ENCODE measurements around the gene FLT1. TPM values are rescaled to one million over a fixed set of nuclear protein-coding genes. Genes with fewer than 3 reads are reported as not detected.

Gene FLT1
- polyA plus RNA-seq, 2 donors = 1.2 to 2.1 TPM

GRCh38 chr13:28337166-28338005, 157.5 kb downstream of the FLT1 start:
- no peak overlapping the region for H3K27ac ChIP-seq (ENCODE audit: low read depth in 2 of 2, low read length in 1 of 2)
- no peaks in the 10 kb centered on the region for H3K27me3 ChIP-seq (ENCODE audit: control insufficient read depth in 1 of 2, insufficient read depth in 2 of 2, low read length in 2 of 2)
- no peaks in the 10 kb centered on the region for H3K9me3 ChIP-seq (ENCODE audit: control insufficient read depth in 2 of 2, insufficient read depth in 1 of 2, low read depth in 1 of 2, low read length in 1 of 2)
- 31 to 41% methylated on average over 4 of the region's 4 CpGs for WGBS, 2 donors
- H3K4me1 ChIP-seq (ENCODE audit: control insufficient read depth in 2 of 2, insufficient read depth in 2 of 2, low read length in 1 of 2) = no peaks in the 10 kb centered on the region
- no peaks in the 10 kb centered on the region for H3K36me3 ChIP-seq (ENCODE audit: control insufficient read depth in 2 of 2, insufficient read depth in 2 of 2, low read length in 1 of 2)
- H3K4me3 ChIP-seq (ENCODE audit: low read depth in 1 of 2, low read length in 2 of 2) = no peak overlapping the region

GRCh38 chr13:28336193-28336657, 158.7 kb downstream of the FLT1 start:
- WGBS, 2 donors = 64 to 72% methylated on average over 3 of the region's 3 CpGs
- no peak overlapping the region for H3K4me3 ChIP-seq (ENCODE audit: low read depth in 1 of 2, low read length in 2 of 2)
- H3K4me1 ChIP-seq (ENCODE audit: control insufficient read depth in 2 of 2, insufficient read depth in 2 of 2, low read length in 1 of 2) = no peaks in the 10 kb centered on the region
- H3K27me3 ChIP-seq (ENCODE audit: control insufficient read depth in 1 of 2, insufficient read depth in 2 of 2, low read length in 2 of 2) = no peaks in the 10 kb centered on the region
- H3K27ac ChIP-seq (ENCODE audit: low read depth in 2 of 2, low read length in 1 of 2) = no peak overlapping the region
- no peaks in the 10 kb centered on the region for H3K9me3 ChIP-seq (ENCODE audit: control insufficient read depth in 2 of 2, insufficient read depth in 1 of 2, low read depth in 1 of 2, low read length in 1 of 2)
- no peaks in the 10 kb centered on the region for H3K36me3 ChIP-seq (ENCODE audit: control insufficient read depth in 2 of 2, insufficient read depth in 2 of 2, low read length in 1 of 2)

- Histone ChIP-seq H3K27me3 (ENCODE audit: control insufficient read depth in 1 of 2, insufficient read depth in 2 of 2, low read length in 2 of 2) (no peaks in the 10 kb centered on the region), H3K36me3 (ENCODE audit: control insufficient read depth in 2 of 2, insufficient read depth in 2 of 2, low read length in 1 of 2) (no peaks in the 10 kb centered on the region), H3K4me3 (ENCODE audit: low read depth in 1 of 2, low read length in 2 of 2) (no peak overlapping the region), H3K27ac (ENCODE audit: low read depth in 2 of 2, low read length in 1 of 2) (no peak overlapping the region), H3K4me1 (ENCODE audit: control insufficient read depth in 2 of 2, insufficient read depth in 2 of 2, low read length in 1 of 2) (no peaks in the 10 kb centered on the region), H3K9me3 (ENCODE audit: control insufficient read depth in 2 of 2, insufficient read depth in 1 of 2, low read depth in 1 of 2, low read length in 1 of 2) (no peaks in the 10 kb centered on the region)
- 78% methylated on average over 2 of the region's 2 CpGs for WGBS, 2 donors
Observed at GRCh38 chr13:28333204-28333881, 161.6 kb downstream of the FLT1 start.

DNA sequence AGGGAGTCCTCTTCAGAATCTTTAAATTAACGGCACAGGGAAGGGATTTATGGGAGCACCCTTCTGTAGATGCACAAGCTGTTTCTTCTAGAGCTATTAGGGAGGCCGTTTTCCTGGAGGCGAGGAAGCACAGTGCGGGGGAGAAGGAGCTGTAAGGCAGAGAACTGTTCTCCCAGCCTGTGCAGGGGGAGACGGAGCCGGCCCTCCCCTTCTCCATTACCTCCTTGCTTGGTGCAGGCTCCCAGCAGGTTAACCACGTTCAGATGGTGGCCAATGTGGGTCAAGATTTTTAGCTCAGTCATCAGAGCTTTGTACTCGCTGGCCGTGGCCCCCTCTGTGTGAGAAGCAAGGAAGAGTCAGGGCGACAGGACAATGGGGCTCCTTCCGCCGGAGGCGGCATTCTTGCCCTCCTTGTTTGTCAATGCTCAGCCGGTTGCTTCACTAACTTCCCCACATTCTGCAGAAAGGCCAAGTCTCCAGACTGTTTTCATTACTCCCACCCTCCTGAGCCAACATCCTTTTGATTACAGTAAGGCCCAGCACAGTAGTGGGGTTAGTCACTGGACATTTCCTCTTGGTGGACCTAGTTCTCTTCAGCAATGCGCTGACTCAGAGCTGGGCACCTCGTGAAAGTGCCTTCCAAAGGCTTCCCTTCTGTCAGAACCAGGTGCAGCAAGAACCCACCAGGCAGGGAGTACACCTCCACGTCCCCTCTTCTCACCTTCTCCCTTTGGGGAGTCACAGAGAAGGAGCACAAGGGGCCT, 165.4 kb downstream of the FLT1 start:
- Histone ChIP-seq H3K27ac (ENCODE audit: low read depth in 2 of 2, low read length in 1 of 2) (no peak overlapping the region), H3K4me3 (ENCODE audit: low read depth in 1 of 2, low read length in 2 of 2) (no peak overlapping the region), H3K9me3 (ENCODE audit: control insufficient read depth in 2 of 2, insufficient read depth in 1 of 2, low read depth in 1 of 2, low read length in 1 of 2) (no peaks in the 10 kb centered on the region), H3K27me3 (ENCODE audit: control insufficient read depth in 1 of 2, insufficient read depth in 2 of 2, low read length in 2 of 2) (no peaks in the 10 kb centered on the region), H3K4me1 (ENCODE audit: control insufficient read depth in 2 of 2, insufficient read depth in 2 of 2, low read length in 1 of 2) (no peaks in the 10 kb centered on the region), H3K36me3 (ENCODE audit: control insufficient read depth in 2 of 2, insufficient read depth in 2 of 2, low read length in 1 of 2) (no peaks in the 10 kb centered on the region)
- 69 to 70% methylated on average over 17 of the region's 17 CpGs for WGBS, 2 donors

DNA sequence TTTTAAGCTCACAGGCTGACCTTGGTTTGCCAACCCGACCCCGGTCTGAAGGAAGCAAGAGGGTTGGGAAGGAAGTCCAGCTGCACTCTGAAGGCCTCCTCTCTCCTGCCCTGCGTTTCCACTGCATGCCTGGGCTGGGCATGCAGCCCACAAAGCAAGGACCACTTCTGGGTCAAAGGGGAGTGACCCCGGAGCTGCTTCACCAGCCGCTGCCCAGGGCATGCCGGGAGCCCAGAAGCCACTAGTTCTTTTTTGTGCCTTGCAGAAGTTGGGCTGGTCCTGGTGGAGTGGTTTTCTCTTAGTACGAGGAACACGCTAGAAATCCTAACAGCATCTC, 166.7 kb downstream of the FLT1 start:
- Histone ChIP-seq H3K9me3 (ENCODE audit: control insufficient read depth in 2 of 2, insufficient read depth in 1 of 2, low read depth in 1 of 2, low read length in 1 of 2) (no peaks in the 10 kb centered on the region), H3K36me3 (ENCODE audit: control insufficient read depth in 2 of 2, insufficient read depth in 2 of 2, low read length in 1 of 2) (no peaks in the 10 kb centered on the region), H3K27me3 (ENCODE audit: control insufficient read depth in 1 of 2, insufficient read depth in 2 of 2, low read length in 2 of 2) (no peaks in the 10 kb centered on the region), H3K27ac (ENCODE audit: low read depth in 2 of 2, low read length in 1 of 2) (no peak overlapping the region), H3K4me1 (ENCODE audit: control insufficient read depth in 2 of 2, insufficient read depth in 2 of 2, low read length in 1 of 2) (no peaks in the 10 kb centered on the region), H3K4me3 (ENCODE audit: low read depth in 1 of 2, low read length in 2 of 2) (no peak overlapping the region)
- WGBS, 2 donors = 87% methylated on average over 8 of the region's 8 CpGs

DNA sequence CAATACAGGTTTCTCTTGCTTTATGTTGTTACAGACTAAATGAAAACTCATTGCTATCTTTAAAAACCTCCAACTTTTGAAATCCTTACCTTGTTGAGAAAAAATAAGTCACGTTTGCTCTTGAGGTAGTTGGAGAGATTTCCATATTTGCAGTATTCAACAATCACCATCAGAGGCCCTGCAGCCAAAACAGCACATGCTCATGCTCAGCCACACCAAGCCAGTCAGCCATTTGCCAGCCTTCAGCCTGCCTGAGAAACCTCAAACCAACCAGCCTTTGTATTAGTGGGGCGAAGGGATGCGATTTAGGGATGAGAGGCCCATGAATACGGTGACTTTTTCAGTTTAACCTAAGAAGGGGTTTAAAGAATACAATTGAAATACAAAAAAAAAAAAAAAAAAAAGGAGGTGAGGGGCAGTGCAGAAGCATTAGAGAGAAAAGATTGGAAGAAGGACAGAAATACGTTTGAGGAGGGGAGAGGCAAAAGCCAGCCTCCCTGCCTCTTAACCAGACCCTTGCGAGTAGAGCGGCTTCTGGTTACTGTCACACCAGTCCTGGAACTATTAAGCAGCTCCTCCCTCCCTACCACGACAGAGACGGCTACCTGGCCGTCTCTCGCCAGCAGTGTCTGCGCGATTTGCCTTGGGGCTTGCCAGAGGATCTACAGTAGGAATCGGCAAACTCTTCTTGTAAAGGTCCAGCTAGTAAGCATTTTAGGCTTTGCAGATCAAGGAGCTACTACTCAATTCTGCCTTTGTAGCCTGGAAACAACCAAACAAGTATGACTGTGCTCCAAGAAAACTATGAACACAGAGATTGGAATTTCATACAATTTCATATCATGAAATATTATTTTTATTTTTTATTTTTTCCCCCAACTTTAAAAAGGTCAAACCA, 167.3 kb downstream of the FLT1 start:
- 84 to 89% methylated on average over 14 of the region's 14 CpGs for WGBS, 2 donors
- Histone ChIP-seq H3K27me3 (ENCODE audit: control insufficient read depth in 1 of 2, insufficient read depth in 2 of 2, low read length in 2 of 2) (no peaks in the 10 kb centered on the region), H3K4me1 (ENCODE audit: control insufficient read depth in 2 of 2, insufficient read depth in 2 of 2, low read length in 1 of 2) (no peaks in the 10 kb centered on the region), H3K27ac (ENCODE audit: low read depth in 2 of 2, low read length in 1 of 2) (no peak overlapping the region), H3K9me3 (ENCODE audit: control insufficient read depth in 2 of 2, insufficient read depth in 1 of 2, low read depth in 1 of 2, low read length in 1 of 2) (no peaks in the 10 kb centered on the region), H3K4me3 (ENCODE audit: low read depth in 1 of 2, low read length in 2 of 2) (no peak overlapping the region), H3K36me3 (ENCODE audit: control insufficient read depth in 2 of 2, insufficient read depth in 2 of 2, low read length in 1 of 2) (no peaks in the 10 kb centered on the region)

GRCh38 chr13:28326056-28326455, 168.9 kb downstream of the FLT1 start:
- no peak overlapping the region for H3K27ac ChIP-seq (ENCODE audit: low read depth in 2 of 2, low read length in 1 of 2)
- H3K4me1 ChIP-seq (ENCODE audit: control insufficient read depth in 2 of 2, insufficient read depth in 2 of 2, low read length in 1 of 2) = no peaks in the 10 kb centered on the region
- H3K9me3 ChIP-seq (ENCODE audit: control insufficient read depth in 2 of 2, insufficient read depth in 1 of 2, low read depth in 1 of 2, low read length in 1 of 2) = no peaks in the 10 kb centered on the region
- 64 to 69% methylated on average over 2 of the region's 2 CpGs for WGBS, 2 donors
- H3K27me3 ChIP-seq (ENCODE audit: control insufficient read depth in 1 of 2, insufficient read depth in 2 of 2, low read length in 2 of 2) = no peaks in the 10 kb centered on the region
- H3K4me3 ChIP-seq (ENCODE audit: low read depth in 1 of 2, low read length in 2 of 2) = no peak overlapping the region
- no peaks in the 10 kb centered on the region for H3K36me3 ChIP-seq (ENCODE audit: control insufficient read depth in 2 of 2, insufficient read depth in 2 of 2, low read length in 1 of 2)

GRCh38 chr13:28325022-28325421, 169.9 kb downstream of the FLT1 start:
- Histone ChIP-seq H3K27me3 (ENCODE audit: control insufficient read depth in 1 of 2, insufficient read depth in 2 of 2, low read length in 2 of 2) (no peaks in the 10 kb centered on the region), H3K4me1 (ENCODE audit: control insufficient read depth in 2 of 2, insufficient read depth in 2 of 2, low read length in 1 of 2) (no peaks in the 10 kb centered on the region), H3K36me3 (ENCODE audit: control insufficient read depth in 2 of 2, insufficient read depth in 2 of 2, low read length in 1 of 2) (no peaks in the 10 kb centered on the region), H3K9me3 (ENCODE audit: control insufficient read depth in 2 of 2, insufficient read depth in 1 of 2, low read depth in 1 of 2, low read length in 1 of 2) (no peaks in the 10 kb centered on the region), H3K4me3 (ENCODE audit: low read depth in 1 of 2, low read length in 2 of 2) (no peak overlapping the region), H3K27ac (ENCODE audit: low read depth in 2 of 2, low read length in 1 of 2) (no peak overlapping the region)
- 57 to 58% methylated on average over 2 of the region's 2 CpGs for WGBS, 2 donors
